Measurements from ENCODE around the gene GRID1.

DNA sequence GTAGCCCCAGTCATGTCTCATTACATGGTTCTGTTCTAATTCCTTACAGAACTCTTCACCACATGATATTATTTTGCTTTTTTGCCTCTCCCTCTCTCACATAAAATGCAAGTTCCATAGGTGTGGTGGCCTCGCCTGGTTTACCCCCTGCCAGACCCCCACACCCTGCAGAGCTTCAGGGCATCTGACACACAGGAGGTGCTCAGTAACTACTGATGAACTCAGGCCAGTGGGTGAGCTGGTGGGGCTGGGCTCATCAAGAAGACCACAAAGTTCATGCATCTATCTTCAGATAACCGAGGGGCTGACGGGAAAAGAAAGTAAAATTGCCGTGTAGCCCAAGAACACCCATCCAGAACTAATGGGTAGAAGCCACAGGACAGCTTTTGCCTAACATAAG lies 253.1 kb downstream of the GRID1 start:
- TF ChIP-seq POLR2A (IDR thresholded peaks at IDR 0.05) (no peak), POLR2AphosphoS5 (IDR thresholded peaks at IDR 0.05) (no peak)
- TF ChIP-seq, protein P1, sequence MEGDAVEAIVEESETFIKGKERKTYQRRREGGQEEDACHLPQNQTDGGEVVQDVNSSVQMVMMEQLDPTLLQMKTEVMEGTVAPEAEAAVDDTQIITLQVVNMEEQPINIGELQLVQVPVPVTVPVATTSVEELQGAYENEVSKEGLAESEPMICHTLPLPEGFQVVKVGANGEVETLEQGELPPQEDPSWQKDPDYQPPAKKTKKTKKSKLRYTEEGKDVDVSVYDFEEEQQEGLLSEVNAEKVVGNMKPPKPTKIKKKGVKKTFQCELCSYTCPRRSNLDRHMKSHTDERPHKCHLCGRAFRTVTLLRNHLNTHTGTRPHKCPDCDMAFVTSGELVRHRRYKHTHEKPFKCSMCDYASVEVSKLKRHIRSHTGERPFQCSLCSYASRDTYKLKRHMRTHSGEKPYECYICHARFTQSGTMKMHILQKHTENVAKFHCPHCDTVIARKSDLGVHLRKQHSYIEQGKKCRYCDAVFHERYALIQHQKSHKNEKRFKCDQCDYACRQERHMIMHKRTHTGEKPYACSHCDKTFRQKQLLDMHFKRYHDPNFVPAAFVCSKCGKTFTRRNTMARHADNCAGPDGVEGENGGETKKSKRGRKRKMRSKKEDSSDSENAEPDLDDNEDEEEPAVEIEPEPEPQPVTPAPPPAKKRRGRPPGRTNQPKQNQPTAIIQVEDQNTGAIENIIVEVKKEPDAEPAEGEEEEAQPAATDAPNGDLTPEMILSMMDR (IDR thresholded peaks at IDR 0.05): no peak
